ENCODE results near the gene TSPAN18.

The TSPAN18 gene

DNA sequence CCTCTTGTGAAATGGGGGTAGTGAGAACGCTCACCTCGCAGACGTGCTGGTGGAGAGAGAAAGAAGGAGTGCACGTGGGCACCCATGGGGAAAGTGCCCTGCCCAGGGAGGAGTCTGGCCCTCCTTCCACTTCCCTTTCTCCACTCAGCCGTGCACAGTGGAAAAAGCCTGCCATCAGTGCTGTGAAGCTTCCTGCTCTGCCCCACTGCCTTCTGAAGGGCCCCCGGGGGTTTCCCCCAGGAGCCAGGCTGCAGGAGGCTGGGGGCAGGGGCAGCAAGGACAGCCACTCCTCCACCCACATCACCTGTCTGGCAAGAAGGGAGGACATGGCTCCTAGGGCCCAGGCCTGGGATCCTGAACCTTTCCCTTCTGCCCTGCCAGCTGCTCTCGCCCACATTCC lies 216.4 kb downstream of the TSPAN18 start:
- DNase-seq (ENCODE audit: low read depth, low spot score), result no peak
- Histone ChIP-seq H3K27ac (no peak overlapping the region), H3K9me3 (ENCODE audit: low read depth, low read length) (no peaks in the 10 kb centered on the region), H3K4me3 (no peak overlapping the region), H3K36me3 (ENCODE audit: insufficient read depth, low read length) (no peaks in the 10 kb centered on the region), H3K9ac (ENCODE audit: insufficient read length) (no peak overlapping the region)
- TF ChIP-seq EZH2 (IDR thresholded peaks at IDR 0.05) (no peak), FOXP2 (optimal IDR thresholded peaks at IDR 0.05; ENCODE audit: control extremely low read depth, extremely low read length, insufficient read depth) (no peak), POLR2AphosphoS5 (IDR thresholded peaks at IDR 0.05; ENCODE audit: borderline replicate concordance, low read depth, low read length) (no peak)

DNA sequence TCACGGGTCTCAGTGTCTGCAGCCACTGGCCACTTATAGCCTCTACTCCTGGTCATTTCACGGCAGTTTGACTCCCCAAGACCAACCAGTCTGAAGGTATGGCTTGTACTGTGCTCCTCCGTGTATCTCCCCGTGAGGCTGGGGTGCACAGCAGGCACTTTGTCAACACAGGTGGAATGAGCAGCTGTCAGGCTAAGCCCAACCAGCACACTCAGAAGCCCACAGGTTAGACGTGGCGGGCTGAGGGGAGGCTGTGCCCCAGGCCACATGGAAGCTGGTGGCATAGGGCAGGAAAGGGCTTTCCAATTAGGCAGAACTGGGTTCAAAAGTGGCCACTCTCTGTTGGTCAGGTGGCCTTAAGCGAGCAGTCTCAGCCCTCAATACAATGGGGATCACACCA lies 216.9 kb downstream of the TSPAN18 start:
- no peak for TF ChIP-seq POLR2AphosphoS5 (IDR thresholded peaks at IDR 0.05; ENCODE audit: borderline replicate concordance, low read depth, low read length)
- no peak for TF ChIP-seq FOXP2 (optimal IDR thresholded peaks at IDR 0.05; ENCODE audit: control extremely low read depth, extremely low read length, insufficient read depth)
- no peak for TF ChIP-seq EZH2 (IDR thresholded peaks at IDR 0.05)
- Histone ChIP-seq H3K9me3 (ENCODE audit: low read depth, low read length) (no peaks in the 10 kb centered on the region), H3K4me3 (no peak overlapping the region), H3K9ac (ENCODE audit: insufficient read length) (no peak overlapping the region), H3K36me3 (ENCODE audit: insufficient read depth, low read length) (no peaks in the 10 kb centered on the region), H3K27ac (no peak overlapping the region)
- no peak for DNase-seq (ENCODE audit: low read depth, low spot score)

DNA sequence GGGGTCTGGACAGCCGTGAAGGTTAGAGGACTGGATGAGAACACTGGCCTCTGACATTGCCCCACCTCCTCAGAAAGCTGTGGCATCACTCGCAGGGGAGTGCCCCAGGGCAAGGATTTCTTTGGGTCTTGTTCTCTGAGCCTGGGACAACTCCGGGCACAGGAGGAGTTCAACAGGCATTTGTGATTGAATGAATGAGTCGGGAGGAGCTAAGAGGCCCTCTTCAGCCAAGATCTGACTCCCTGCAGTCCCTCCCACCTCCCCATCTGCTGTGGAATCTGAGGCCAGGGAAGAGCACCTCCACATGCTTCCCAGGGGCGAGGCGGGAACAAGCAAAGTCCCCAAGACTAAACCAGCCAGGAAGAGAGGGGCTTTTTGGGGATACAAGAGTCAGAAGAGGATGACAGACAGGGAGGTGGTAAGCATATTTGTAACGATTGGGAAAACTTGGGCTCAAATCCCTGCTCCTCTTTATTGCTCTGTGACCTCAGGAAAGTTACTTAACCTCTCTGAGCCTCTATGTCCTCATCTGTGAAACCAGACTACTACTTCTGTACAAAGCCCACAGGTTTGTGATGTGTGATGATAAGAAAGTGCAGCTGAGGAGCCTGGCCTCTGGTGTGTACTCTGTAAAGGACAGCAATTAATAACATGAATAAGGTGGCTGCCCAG lies 217.6 kb downstream of the TSPAN18 start:
- Histone ChIP-seq H3K36me3 (ENCODE audit: insufficient read depth, low read length) (no peaks in the 10 kb centered on the region), H3K9me3 (ENCODE audit: low read depth, low read length) (no peaks in the 10 kb centered on the region), H3K4me3 (no peak overlapping the region), H3K27ac (no peak overlapping the region), H3K9ac (ENCODE audit: insufficient read length) (no peak overlapping the region)
- TF ChIP-seq FOXP2 (optimal IDR thresholded peaks at IDR 0.05; ENCODE audit: control extremely low read depth, extremely low read length, insufficient read depth) (no peak), EZH2 (IDR thresholded peaks at IDR 0.05) (no peak), POLR2AphosphoS5 (IDR thresholded peaks at IDR 0.05; ENCODE audit: borderline replicate concordance, low read depth, low read length) (no peak)
- no peak for DNase-seq (ENCODE audit: low read depth, low spot score)

DNA sequence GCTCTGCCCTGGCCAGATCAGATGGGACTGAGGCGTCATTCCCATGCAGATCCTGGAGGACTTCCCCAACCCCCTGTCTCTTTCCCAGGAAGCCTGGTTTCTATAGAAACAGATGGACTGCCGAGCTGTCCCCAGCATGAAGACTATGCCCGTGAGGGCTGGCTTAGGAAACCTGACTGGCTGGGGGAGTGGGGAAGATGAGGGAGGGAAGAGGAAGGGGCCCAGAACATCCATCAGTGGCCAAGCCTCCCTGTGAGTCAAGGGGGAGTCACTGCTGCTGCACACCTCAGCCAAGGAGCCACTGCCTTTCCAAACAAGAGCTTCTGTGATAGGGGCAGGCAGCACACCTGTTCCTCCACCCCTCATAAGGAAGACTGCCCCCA lies 218.1 kb downstream of the TSPAN18 start:
- H3K36me3 ChIP-seq (ENCODE audit: insufficient read depth, low read length), result no peaks in the 10 kb centered on the region
- DNase-seq (ENCODE audit: low read depth, low spot score), result no peak
- TF ChIP-seq EZH2 (IDR thresholded peaks at IDR 0.05), result no peak
- TF ChIP-seq FOXP2 (optimal IDR thresholded peaks at IDR 0.05; ENCODE audit: control extremely low read depth, extremely low read length, insufficient read depth), result no peak
- TF ChIP-seq POLR2AphosphoS5 (IDR thresholded peaks at IDR 0.05; ENCODE audit: borderline replicate concordance, low read depth, low read length), result no peak
- H3K27ac ChIP-seq, result no peak overlapping the region
- no peak overlapping the region for H3K9ac ChIP-seq (ENCODE audit: insufficient read length)
- no peaks in the 10 kb centered on the region for H3K9me3 ChIP-seq (ENCODE audit: low read depth, low read length)
- H3K4me3 ChIP-seq, result no peak overlapping the region

DNA sequence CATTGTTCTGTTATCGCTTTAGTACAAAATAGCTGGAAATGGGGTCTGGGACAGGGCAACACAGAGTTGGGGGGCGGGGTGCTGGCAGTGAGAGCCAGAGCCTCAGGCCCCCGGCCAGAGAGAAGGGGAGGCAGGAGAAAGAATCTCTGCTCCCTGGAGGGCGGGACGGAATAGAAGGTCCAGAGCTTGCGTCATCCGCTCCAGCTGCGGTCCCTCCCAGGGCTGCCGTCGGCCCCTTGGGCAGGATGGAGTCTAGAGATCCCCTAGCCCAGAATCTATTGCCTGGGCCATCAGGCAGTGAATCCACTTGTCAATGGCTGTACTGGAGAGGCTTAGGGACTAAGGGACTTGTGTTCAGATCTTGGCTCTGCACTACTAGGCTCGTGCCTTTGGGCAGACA lies 218.9 kb downstream of the TSPAN18 start:
- no peak for TF ChIP-seq EZH2 (IDR thresholded peaks at IDR 0.05)
- TF ChIP-seq POLR2AphosphoS5 (IDR thresholded peaks at IDR 0.05; ENCODE audit: borderline replicate concordance, low read depth, low read length), result no peak
- TF ChIP-seq FOXP2 (optimal IDR thresholded peaks at IDR 0.05; ENCODE audit: control extremely low read depth, extremely low read length, insufficient read depth), result no peak
- Histone ChIP-seq H3K4me3 (no peak overlapping the region), H3K9me3 (ENCODE audit: low read depth, low read length) (no peaks in the 10 kb centered on the region), H3K27ac (no peak overlapping the region), H3K9ac (ENCODE audit: insufficient read length) (no peak overlapping the region), H3K36me3 (ENCODE audit: insufficient read depth, low read length) (no peaks in the 10 kb centered on the region)
- no peak for DNase-seq (ENCODE audit: low read depth, low spot score)

DNA sequence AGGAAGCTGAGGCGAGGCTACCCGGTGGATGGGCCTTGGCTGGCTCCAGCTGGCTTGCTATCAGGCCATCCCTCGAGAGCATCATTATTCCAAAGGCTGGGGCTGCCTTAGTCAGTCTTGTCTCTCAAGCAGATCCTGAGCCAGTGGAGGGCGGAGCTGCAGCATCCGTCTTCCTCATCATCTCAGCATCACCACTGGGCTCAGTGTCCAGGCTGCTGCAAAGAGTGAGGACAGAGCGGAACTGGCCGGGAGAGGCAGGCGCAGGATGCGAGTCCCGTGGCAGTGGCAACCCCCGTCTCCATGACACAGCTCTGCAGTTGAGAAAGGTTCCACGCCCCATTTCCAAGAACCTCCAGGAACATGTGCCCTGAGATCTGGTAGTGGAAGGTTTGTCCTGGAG lies 219.5 kb downstream of the TSPAN18 start:
- H3K27ac ChIP-seq, result no peak overlapping the region
- DNase-seq (ENCODE audit: low read depth, low spot score), result no peak
- no peaks in the 10 kb centered on the region for H3K36me3 ChIP-seq (ENCODE audit: insufficient read depth, low read length)
- no peaks in the 10 kb centered on the region for H3K9me3 ChIP-seq (ENCODE audit: low read depth, low read length)
- H3K9ac ChIP-seq (ENCODE audit: insufficient read length), result no peak overlapping the region
- TF ChIP-seq POLR2AphosphoS5 (IDR thresholded peaks at IDR 0.05; ENCODE audit: borderline replicate concordance, low read depth, low read length), result no peak
- TF ChIP-seq EZH2 (IDR thresholded peaks at IDR 0.05), result no peak
- TF ChIP-seq FOXP2 (optimal IDR thresholded peaks at IDR 0.05; ENCODE audit: control extremely low read depth, extremely low read length, insufficient read depth), result no peak
- H3K4me3 ChIP-seq, result no peak overlapping the region

DNA sequence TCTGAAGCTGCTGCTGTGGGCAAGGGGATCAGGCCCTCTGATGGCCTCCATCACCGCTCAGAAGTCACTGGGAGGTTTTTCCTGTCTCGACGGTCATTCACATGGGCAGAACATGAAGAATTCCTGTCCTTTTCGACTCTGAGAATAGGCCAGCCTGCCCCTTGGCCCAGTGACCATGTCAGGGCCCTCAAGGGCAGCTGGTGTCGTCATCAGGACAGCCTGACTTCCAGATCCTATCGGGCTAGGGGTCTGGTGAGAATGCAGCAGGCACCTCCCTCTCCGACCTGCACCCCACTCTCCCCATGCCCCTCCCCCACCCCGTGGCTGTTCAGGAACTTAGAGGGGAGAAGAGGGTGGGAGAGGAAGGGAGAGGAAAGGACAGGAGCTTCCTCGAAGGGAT lies 220.4 kb downstream of the TSPAN18 start:
- Histone ChIP-seq H3K9ac (ENCODE audit: insufficient read length) (no peak overlapping the region), H3K27ac (no peak overlapping the region), H3K36me3 (ENCODE audit: insufficient read depth, low read length) (no peaks in the 10 kb centered on the region), H3K9me3 (ENCODE audit: low read depth, low read length) (no peaks in the 10 kb centered on the region), H3K4me3 (no peak overlapping the region)
- no peak for DNase-seq (ENCODE audit: low read depth, low spot score)
- TF ChIP-seq EZH2 (IDR thresholded peaks at IDR 0.05) (no peak), FOXP2 (optimal IDR thresholded peaks at IDR 0.05; ENCODE audit: control extremely low read depth, extremely low read length, insufficient read depth) (no peak)

DNA sequence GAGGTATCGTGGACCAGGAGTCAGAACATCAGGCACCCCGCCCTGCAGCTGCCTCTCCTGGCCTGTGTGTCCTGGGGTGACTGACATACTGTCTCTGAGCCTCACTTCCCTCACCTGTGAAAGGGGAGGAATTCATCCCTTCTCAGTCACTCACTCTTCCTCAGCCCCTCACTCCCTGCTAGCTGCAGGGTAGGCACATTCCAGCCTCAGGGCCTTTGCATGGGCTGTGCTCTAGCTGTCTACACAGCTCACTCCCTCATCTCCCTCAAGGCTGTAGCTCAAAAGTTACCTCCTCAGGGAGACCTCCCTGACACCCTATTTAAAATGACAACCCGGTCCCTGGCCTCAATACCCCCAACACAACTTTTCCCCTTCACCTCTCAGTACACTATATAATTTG lies 221.4 kb downstream of the TSPAN18 start:
- H3K9ac ChIP-seq (ENCODE audit: insufficient read length), result no peak overlapping the region

More for the DNA sequence above, 221.4 kb downstream of the TSPAN18 start:
- Histone ChIP-seq H3K9me3 (ENCODE audit: low read depth, low read length) (no peaks in the 10 kb centered on the region), H3K36me3 (ENCODE audit: insufficient read depth, low read length) (no peaks in the 10 kb centered on the region), H3K4me3 (no peak overlapping the region), H3K27ac (no peak overlapping the region)
- TF ChIP-seq POLR2AphosphoS5 (IDR thresholded peaks at IDR 0.05; ENCODE audit: borderline replicate concordance, low read depth, low read length) (no peak), EZH2 (IDR thresholded peaks at IDR 0.05) (no peak), FOXP2 (optimal IDR thresholded peaks at IDR 0.05; ENCODE audit: control extremely low read depth, extremely low read length, insufficient read depth) (no peak)
- no peak for DNase-seq (ENCODE audit: low read depth, low spot score)

All from SK-N-MC (cell line).